ENCODE measurements around the gene PLXNA4.

GRCh38 chr7:132456418-132456817 is 119.9 kb downstream of the PLXNA4 start:
- TF ChIP-seq, protein P1, sequence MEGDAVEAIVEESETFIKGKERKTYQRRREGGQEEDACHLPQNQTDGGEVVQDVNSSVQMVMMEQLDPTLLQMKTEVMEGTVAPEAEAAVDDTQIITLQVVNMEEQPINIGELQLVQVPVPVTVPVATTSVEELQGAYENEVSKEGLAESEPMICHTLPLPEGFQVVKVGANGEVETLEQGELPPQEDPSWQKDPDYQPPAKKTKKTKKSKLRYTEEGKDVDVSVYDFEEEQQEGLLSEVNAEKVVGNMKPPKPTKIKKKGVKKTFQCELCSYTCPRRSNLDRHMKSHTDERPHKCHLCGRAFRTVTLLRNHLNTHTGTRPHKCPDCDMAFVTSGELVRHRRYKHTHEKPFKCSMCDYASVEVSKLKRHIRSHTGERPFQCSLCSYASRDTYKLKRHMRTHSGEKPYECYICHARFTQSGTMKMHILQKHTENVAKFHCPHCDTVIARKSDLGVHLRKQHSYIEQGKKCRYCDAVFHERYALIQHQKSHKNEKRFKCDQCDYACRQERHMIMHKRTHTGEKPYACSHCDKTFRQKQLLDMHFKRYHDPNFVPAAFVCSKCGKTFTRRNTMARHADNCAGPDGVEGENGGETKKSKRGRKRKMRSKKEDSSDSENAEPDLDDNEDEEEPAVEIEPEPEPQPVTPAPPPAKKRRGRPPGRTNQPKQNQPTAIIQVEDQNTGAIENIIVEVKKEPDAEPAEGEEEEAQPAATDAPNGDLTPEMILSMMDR (conservative IDR thresholded peaks at IDR 0.05; ENCODE audit: low read depth, low read length) = no peak
- no peak for TF ChIP-seq EZH2 (IDR thresholded peaks at IDR 0.05; ENCODE audit: borderline replicate concordance, low read depth, low read length, poor library complexity, severe bottlenecking)

All from A673 (cell line).